Activated B cell treated with CpG ODN at 0.5 μM for 24 hours (primary cell): ENCODE data around the gene PKP4. TPM values are rescaled to one million over a fixed set of nuclear protein-coding genes. Genes with fewer than 3 reads are reported as not detected.

Experiments
- ATAC-seq: fragments of 200-7000 bp; cut with Tn5 transposase; one replicate; pipeline ENCODE4 v1.10.0; 2021; ENCODE audit warnings: low read depth, mild to moderate bottlenecking, moderate library complexity
- CTCF ChIA-PET: fragments of 350-600 bp; sonication (Branson Sonifier 250); formaldehyde crosslinking; loops from one replicate; lab custom pipeline; 2021; ENCODE audit warnings: antibody characterized with exemption; lab: Charles Lee
- POLR2A ChIA-PET: fragments of 350-600 bp; sonication (Branson Sonifier 250); formaldehyde crosslinking; loops from one replicate; lab custom pipeline; 2021; ENCODE audit warnings: antibody characterized with exemption; lab: Charles Lee
- DNase-seq: peaks from one replicate; pipeline ENCODE4 v3.0.0; 2022
- H3K27ac Mint-ChIP-seq: one replicate; pipeline ENCODE4 v1.8.0; 2020; ENCODE audit warnings: mixed read lengths
- H3K27me3 Mint-ChIP-seq: one replicate; pipeline ENCODE4 v1.8.0; 2021; ENCODE audit warnings: mixed read lengths
- H3K36me3 Mint-ChIP-seq: one replicate; pipeline ENCODE4 v1.8.0; 2021; ENCODE audit warnings: low read depth, mixed read lengths
- H3K4me1 Mint-ChIP-seq: one replicate; pipeline ENCODE4 v1.8.0; 2021; ENCODE audit warnings: mixed read lengths
- H3K4me3 Mint-ChIP-seq: one replicate; pipeline ENCODE4 v1.8.0; 2020; ENCODE audit warnings: mild to moderate bottlenecking, mixed read lengths
- H3K9me3 Mint-ChIP-seq: one replicate; pipeline ENCODE4 v1.8.0; 2020; ENCODE audit warnings: mixed read lengths
- CTCF ChIP-seq: fragments of 200-600 bp; IDR thresholded peaks from one replicate; pipeline ENCODE4 v1.8.0; 2022; ENCODE audit warnings: antibody characterized with exemption, mild to moderate bottlenecking
- intact Hi-C: fragments of 100-400 bp; cut with micrococcal nuclease; formaldehyde crosslinking; loops from one replicate; pipeline ENCODE4 v1.15.1; 2024
- total RNA-seq: library from RNA; stranded (reverse); gene quantifications from 2 replicates; pipeline ENCODE4 v1.2.3, GENCODE V29; 2022

PKP4 gene
- total RNA-seq, 1 donor from 2014 or later: 6.5 TPM

- POLR2A ChIA-PET: no interaction called here
- DNase-seq: no peak
- intact Hi-C loops: no loop called here
Measured at GRCh38 chr2:158620656-158621055, 163.9 kb downstream of the PKP4 start.

GRCh38 chr2:158624071-158624667, 167.4 kb downstream of the PKP4 start:
- intact Hi-C loops: no loop called here
- Mint-ChIP-seq H3K27me3 (no peaks in the 10 kb centered on the region), H3K27ac (no peak overlapping the region), H3K9me3 (no peaks in the 10 kb centered on the region), H3K36me3 (no peaks in the 10 kb centered on the region), H3K4me3 (no peak overlapping the region), H3K4me1 (no peaks in the 10 kb centered on the region)
- no peak for DNase-seq
- TF ChIP-seq CTCF: no peak
- CTCF ChIA-PET: no interaction called here
- no peak for ATAC-seq
- POLR2A ChIA-PET: no interaction called here

More at GRCh38 chr2:158620656-158621055, 163.9 kb downstream of the PKP4 start:
- Mint-ChIP-seq H3K4me3 (no peak overlapping the region), H3K27ac (no peak overlapping the region), H3K4me1 (no peaks in the 10 kb centered on the region), H3K36me3 (no peaks in the 10 kb centered on the region), H3K27me3 (no peaks in the 10 kb centered on the region), H3K9me3 (no peaks in the 10 kb centered on the region)
- CTCF ChIA-PET: no interaction called here
- no peak for ATAC-seq
- TF ChIP-seq CTCF: no peak

GRCh38 chr2:158624961-158625360, 168.2 kb downstream of the PKP4 start:
- Mint-ChIP-seq H3K4me1 (no peaks in the 10 kb centered on the region), H3K36me3 (no peaks in the 10 kb centered on the region), H3K27ac (no peak overlapping the region), H3K27me3 (no peaks in the 10 kb centered on the region), H3K4me3 (no peak overlapping the region), H3K9me3 (no peaks in the 10 kb centered on the region)
- no peak for TF ChIP-seq CTCF
- CTCF ChIA-PET: no interaction called here
- POLR2A ChIA-PET: no interaction called here
- DNase-seq (no peak), ATAC-seq (no peak)
- intact Hi-C loops: no loop called here

GRCh38 chr2:158629116-158629515, 172.4 kb downstream of the PKP4 start:
- intact Hi-C loops: no loop called here
- no peaks in the 10 kb centered on the region for H3K9me3 Mint-ChIP-seq

GRCh38 chr2:158633261-158633660, 176.5 kb downstream of the PKP4 start:
- no peak for ATAC-seq

More at GRCh38 chr2:158629116-158629515, 172.4 kb downstream of the PKP4 start:
- H3K27me3 Mint-ChIP-seq: no peaks in the 10 kb centered on the region
- DNase-seq (no peak), ATAC-seq (no peak)
- no peak for TF ChIP-seq CTCF
- H3K36me3 Mint-ChIP-seq: no peaks in the 10 kb centered on the region
- no peak overlapping the region for H3K27ac Mint-ChIP-seq
- H3K4me1 Mint-ChIP-seq: no peaks in the 10 kb centered on the region
- no peak overlapping the region for H3K4me3 Mint-ChIP-seq
- ChIA-PET POLR2A (no interaction called here), CTCF (no interaction called here)

More at GRCh38 chr2:158633261-158633660, 176.5 kb downstream of the PKP4 start:
- Mint-ChIP-seq H3K27ac (no peak overlapping the region), H3K4me3 (no peak overlapping the region), H3K27me3 (no peaks in the 10 kb centered on the region), H3K4me1 (no peaks in the 10 kb centered on the region), H3K9me3 (no peaks in the 10 kb centered on the region), H3K36me3 (no peaks in the 10 kb centered on the region)
- DNase-seq: no peak
- intact Hi-C loops: no loop called here
- ChIA-PET POLR2A (no interaction called here), CTCF (no interaction called here)
- TF ChIP-seq CTCF: no peak
